Measurements from ENCODE around the gene SPDYE2B.
"Not testable (repeated sequence)": the region's sequence is repeated elsewhere in the genome, so short reads cannot be mapped to it uniquely, and the experiment has no call there.

Gene SPDYE2B

DNA sequence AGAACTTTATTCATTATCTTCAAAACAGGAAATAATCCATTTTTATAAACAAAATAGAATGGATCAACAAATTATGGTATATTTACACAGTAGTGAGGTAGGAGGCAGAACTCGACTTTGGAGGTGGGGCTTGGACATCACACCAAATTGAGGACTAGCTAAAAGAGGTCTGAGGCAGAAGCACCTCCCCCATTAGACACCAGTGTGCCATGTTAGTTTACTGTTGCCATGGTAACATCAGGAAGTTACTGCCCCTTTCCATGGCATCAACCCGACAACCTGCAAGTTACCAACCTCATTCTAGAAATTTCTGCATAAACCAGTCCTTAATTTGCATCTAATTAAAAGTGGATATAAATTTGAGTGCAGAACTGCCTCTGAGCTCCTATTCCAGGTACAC is 45.9 kb downstream of the SPDYE2B start:
- FAIRE-seq; DNase-seq (ENCODE audit: insufficient read length, low spot score): not testable (repeated sequence)

DNA sequence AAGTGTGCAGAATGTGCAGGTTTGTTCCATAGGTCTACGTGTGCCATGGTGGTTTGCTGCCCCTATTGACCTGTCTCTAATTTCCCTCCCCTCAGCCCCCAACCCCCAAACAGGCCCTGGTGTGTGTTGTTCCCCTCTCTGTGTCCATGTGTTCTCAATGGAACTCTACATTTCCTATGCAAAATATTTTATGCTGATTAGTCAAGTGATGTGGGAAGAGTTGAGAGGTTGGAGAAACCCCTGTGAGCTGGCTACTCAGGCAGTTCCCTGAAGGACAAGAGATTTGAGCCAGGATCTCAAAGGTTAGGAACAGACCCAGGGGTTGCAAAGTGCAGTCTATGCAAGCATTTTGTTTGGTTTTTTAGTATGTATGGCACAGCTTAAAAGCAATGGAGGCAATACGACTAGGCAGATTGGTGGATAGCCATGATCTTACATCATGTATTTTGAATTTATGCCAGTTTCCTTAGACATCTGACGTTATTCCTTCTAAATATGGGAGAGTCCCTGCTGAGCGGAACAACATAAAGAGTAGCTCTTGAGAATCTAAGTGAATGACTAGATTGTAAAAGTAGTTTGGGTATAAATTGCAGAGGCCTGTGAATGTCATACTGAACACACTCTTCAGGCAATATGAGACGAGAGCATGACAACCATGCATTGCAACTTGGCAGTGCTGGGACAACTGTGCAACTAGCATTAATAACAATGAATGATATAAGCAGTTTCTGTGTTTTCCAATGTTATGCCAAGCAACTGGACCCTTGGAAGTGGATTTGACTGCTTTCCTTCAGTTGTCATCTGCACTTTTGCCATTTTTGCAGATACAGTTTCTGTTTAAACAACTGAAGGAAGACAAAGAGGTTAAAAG is 47.8 kb downstream of the SPDYE2B start:
- not testable (repeated sequence) for FAIRE-seq; DNase-seq (ENCODE audit: insufficient read length, low spot score)

DNA sequence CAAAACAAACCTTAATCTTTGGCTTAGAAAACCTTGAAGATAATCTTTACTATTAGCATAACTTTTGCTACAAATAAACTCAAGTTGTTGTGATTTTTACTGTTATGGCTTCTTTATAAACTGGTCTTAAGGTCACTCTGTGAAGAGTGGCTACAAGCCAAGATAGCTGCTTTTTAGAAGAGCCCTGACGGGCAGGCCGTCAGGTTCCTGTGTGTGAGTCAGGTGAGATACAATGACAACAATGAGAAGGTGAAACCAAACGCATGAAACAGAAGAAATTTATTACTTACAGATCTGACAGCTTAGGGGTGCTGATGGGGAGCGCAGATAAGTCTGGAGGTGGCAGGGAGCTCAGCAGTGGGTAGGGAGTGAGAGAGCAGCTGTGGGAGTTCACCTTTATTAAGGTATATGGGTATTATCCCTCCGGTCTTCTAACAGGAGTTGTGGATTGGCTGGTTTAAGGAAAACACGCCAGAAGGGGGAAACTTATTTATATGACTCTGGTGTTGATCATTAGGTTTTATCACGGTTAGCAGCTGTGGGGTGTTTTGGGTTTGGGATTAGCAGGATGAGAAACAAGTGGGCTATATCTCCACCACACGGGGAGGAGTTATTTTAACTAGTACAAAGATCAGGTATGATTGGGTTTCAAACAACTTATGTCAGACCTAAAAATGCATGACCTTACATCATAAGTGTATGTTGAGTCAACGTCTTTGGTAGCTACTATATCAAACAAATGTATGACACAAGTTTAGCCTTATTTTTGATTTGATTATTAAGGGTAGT is 49.0 kb downstream of the SPDYE2B start:
- not testable (repeated sequence) for FAIRE-seq

More for the DNA sequence above, 49.0 kb downstream of the SPDYE2B start:
- DNase-seq (ENCODE audit: insufficient read length, low spot score) = not testable (repeated sequence)

All from HTR-8/SVneo (cell line).